GM12864 (cell line): ENCODE measurements around the gene METTL1.

ENCODE experiments used
- DNase-seq: peaks from one replicate; pipeline ENCODE4 v3.0.0-alpha.2; 2011; ENCODE audit warnings: low read depth
- H3K4me3 ChIP-seq: 2 replicates; pipeline ENCODE4 v1.5.1; 2011; ENCODE audit warnings: mild to moderate bottlenecking, low read depth, low read length, control low read depth
- CTCF ChIP-seq: IDR thresholded peaks from 2 replicates; pipeline ENCODE4 v1.5.1; 2011; ENCODE audit warnings: low read depth, mild to moderate bottlenecking, moderate library complexity, low read length, control low read depth, inconsistent platforms; ENCODE audit errors: missing control alignments

The METTL1 gene

DNA sequence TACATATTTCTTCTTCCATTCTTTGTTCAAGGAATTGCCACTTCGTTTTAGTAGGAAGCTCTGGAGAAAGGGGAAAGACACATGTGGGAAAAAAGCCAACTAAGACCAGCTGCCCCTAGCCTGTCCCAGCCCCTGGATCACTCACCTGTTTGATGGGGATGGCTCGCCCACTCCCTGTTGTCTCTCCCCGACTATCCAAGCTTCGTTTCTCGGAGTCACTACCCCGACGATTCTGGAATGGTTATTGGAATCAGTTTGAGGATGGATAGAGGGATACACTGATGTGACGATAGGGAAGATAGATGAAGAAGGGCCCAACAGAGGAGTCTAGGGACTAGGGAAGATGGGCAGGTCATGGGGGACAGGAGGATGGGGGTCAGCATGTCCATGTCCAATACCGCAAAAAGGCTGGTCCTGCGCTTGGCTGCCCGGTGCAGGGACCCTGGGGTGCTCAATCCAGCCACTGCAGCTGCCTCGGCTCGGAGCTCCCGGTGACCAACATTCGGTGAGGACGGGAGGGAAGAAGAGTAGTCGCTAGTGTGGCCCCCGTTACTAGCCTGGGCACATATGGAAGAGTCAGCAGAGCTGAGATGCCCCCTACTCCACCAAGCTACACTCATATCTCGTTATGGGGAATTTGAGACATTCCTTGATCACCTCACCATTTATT lies 40.4 kb downstream of the METTL1 start:
- TF ChIP-seq CTCF: no peak
- DNase-seq: no peak
- H3K4me3 ChIP-seq: no peak overlapping the region

GRCh38 chr12:57730336-57731067 lies 41.4 kb downstream of the METTL1 start:
- DNase-seq: no peak
- H3K4me3 ChIP-seq: no peak overlapping the region
- TF ChIP-seq CTCF: no peak

DNA sequence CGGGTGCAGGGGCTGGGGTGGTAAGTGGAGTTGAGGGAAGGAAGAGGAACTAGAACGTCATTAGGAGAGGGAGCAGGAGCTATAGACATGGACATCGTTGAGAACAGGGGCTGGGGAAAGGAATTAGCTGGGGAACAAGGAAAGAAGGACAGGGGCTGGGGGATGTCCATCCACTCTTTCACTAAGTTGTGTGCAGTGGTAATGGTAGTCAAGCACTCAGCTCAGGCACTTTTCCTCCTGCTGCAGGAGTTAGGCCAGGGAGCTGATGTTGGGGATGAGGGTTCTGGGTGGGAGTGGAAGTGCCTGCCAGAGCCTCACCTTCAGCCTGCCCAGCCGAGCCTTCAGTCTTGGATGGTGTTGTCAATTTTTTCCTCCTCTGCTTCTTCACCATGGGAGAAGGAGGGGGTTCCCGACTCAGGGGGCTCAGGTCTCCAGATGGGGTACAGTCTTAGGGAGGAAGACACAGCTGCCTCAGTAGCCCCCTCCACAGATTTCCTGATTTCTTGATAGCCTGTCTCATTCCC lies 42.5 kb downstream of the METTL1 start:
- TF ChIP-seq CTCF: no peak
- H3K4me3 ChIP-seq: no peak overlapping the region
- DNase-seq: no peak

DNA sequence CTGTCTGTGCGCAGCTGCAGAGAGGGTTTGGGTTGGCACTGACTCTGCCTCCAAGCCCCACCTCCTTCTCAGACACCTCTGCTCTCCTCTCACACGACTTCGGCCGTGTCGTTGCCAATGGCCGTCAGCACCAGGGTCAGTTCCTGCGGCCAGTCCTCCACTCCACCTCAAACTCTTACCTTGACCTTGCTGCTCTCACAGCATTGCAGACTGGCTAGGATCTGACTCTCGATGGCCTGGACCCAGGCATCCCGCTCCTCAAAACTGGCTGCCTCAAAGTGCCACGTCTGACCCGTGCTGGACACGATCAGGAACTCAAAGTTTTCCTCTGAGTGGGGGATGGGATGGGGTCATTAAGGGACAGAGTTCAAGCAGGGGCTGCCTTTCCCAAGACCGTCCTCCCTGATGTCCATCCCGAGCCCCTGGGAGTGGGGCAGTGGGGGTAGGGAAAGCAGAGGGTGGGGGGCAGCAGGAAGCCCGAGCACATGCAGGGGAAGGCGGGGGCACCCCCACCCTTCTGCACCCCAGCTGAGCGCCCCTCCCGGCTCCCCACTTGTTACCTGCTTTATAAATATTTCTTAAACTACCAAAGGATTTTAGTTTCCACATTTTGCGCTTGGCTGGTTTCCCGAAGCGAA lies 44.0 kb downstream of the METTL1 start:
- no peak overlapping the region for H3K4me3 ChIP-seq
- no peak for TF ChIP-seq CTCF
- DNase-seq: no peak

GRCh38 chr12:57726884-57727757 lies 44.8 kb downstream of the METTL1 start:
- TF ChIP-seq CTCF: no peak
- no peak for DNase-seq
- no peak overlapping the region for H3K4me3 ChIP-seq

DNA sequence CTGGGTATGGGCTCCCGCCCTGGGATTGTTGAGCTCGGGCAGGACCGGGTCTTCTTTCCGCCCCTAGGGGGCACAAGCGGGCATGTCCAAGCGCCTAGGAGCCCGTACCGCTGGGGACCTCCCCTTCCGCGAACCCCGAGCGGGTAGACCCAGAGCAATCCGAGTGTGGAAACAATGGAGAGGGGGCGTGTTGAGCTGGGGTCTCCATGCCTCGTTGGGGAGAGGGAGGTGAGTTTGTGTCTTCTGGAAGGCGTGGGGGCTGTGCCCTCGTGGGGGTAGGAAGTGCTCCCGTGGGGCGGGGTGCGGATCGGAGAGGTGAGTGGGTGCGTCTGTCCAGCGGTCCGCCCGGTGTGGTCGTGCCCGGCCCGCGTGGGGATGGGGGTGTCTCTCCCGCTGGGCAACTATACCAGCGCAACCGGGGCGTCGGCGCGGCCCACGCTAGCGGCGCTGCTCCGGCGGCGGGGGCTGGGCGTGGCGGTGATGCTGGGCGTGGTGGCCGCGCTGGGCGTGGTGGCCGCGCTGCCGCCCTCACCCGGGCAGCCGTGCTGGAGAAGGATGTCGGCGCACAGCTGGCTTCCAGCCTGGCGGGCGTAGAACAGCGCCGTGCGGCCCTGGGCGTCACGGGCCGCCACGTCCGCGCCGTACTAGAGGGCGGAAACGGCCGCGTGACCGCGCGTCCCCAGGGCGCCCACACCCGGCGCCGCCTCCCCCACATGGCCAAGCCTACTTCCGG lies 45.6 kb downstream of the METTL1 start:
- TF ChIP-seq CTCF: peak; percentile 34
- no peak for DNase-seq
- no peak overlapping the region for H3K4me3 ChIP-seq
